LNCaP clone FGC (cell line): ENCODE measurements around the gene PPP2CA.

Experiments used
- DNase-seq: peaks from one replicate; pipeline ENCODE4 v3.0.0-alpha.2; 2011; ENCODE audit warnings: low read depth
- H3K4me3 ChIP-seq: 2 replicates; pipeline ENCODE4 v1.5.1; 2011; ENCODE audit warnings: mild to moderate bottlenecking, low read depth, low read length, control low read depth
- TF ChIP-seq, protein P1 (sequence below): IDR thresholded peaks from 2 replicates; pipeline ENCODE4 v1.5.1; 2012; ENCODE audit warnings: mild to moderate bottlenecking; ENCODE audit not compliant: control insufficient read depth, insufficient read depth; ENCODE audit errors: extremely low read depth

Gene PPP2CA

DNA sequence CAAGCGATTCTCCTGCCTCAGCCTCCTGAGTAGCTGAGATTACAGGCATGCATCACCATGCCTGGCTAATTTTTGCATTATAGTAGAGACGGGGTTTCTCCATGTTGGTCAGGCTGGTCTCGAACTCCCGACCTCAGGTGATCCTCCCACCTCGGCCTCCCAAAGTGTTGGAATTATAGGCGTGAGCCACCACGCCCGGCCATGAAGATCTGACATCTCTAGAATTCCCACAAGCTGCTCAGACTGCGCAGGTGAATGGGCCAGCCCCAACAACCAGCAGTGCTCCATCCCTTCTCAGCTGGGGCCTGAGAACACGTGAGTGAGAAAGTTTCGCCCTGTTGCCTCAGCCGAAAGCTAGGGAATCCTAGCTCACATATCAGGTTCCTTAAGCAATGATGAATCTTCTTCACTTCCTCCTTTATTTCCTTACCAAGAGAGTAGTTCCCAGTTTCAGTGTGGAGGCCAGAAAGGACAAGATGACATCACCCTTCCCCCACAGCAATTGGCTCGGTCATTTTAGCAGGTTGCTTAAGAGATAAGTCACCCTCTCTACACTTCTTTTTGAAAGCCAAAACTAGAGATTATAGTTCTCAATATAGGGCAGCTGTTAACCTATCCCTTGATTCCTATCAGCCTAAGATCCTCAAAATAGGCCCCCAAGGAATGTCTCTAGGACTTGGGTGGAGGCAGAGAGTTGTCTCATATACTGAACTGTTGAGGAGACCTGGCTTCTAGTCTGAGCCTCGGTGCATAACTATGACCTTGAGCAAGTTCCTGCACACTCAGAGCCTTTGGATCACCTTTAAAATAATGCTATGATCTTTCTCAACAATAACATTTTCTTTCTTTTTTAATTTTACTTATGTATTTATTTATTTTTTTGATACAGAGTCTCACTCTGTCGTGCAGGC is 23.9 kb upstream of the PPP2CA start:
- TF ChIP-seq, protein P1, sequence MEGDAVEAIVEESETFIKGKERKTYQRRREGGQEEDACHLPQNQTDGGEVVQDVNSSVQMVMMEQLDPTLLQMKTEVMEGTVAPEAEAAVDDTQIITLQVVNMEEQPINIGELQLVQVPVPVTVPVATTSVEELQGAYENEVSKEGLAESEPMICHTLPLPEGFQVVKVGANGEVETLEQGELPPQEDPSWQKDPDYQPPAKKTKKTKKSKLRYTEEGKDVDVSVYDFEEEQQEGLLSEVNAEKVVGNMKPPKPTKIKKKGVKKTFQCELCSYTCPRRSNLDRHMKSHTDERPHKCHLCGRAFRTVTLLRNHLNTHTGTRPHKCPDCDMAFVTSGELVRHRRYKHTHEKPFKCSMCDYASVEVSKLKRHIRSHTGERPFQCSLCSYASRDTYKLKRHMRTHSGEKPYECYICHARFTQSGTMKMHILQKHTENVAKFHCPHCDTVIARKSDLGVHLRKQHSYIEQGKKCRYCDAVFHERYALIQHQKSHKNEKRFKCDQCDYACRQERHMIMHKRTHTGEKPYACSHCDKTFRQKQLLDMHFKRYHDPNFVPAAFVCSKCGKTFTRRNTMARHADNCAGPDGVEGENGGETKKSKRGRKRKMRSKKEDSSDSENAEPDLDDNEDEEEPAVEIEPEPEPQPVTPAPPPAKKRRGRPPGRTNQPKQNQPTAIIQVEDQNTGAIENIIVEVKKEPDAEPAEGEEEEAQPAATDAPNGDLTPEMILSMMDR: no peak
- H3K4me3 ChIP-seq: no peak overlapping the region
- no peak for DNase-seq

DNA sequence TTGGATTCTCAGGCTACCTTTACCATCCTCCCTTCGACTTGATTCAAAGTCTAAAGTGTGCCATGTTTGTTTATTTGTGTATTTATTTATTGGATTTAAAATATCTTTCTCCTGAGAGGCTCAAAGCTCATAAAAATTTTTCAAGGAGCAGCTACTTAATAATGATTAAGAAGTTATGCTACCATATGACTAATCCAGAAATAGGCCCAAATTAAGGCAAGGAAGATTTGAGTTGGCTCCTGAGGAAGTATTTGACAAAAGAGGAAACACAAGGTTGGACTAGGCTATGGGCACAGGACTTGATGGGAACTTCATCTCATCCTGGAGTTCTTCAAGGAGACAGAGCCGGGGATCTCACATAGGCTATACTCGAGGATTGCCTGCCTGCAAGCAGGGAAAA is 22.4 kb upstream of the PPP2CA start:
- DNase-seq: no peak
- TF ChIP-seq, protein P1: no peak
- no peak overlapping the region for H3K4me3 ChIP-seq

DNA sequence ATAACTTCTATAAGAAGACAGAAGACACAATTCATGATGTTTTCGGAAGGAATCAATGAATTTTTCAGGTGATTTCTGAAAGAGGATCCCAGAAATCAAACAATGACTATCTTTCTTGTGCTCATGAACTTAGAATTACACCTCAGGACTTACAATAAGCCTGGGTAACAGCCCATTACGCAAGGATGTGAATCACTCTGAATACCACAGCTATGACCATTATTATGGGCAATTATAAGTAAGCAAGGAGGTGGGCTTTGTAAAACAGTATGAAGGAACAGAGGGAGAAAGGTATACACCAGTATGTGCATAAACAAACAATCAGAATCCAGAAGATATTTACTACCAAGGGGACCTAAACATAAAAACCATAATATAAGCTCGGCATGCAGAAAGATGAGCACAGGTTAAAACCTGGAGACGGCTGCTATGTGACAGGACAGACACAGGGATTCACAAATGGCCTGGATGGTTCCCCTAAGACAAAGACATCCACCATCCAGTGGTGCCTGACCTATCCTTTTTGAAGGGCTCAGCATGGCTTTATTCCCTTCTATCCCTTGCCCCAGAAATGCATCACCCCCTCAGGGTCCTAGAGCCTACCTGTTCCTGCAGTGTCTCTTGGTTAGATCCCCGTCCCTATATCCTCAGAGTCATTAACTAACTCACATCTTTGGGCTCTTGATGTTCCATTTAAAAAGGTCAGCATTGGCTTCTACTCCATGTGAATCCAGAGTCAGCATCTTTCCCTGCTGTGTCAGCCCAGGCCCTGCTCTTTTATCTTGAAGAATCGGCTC is 21.8 kb upstream of the PPP2CA start:
- DNase-seq: no peak
- TF ChIP-seq, protein P1: no peak
- no peak overlapping the region for H3K4me3 ChIP-seq

DNA sequence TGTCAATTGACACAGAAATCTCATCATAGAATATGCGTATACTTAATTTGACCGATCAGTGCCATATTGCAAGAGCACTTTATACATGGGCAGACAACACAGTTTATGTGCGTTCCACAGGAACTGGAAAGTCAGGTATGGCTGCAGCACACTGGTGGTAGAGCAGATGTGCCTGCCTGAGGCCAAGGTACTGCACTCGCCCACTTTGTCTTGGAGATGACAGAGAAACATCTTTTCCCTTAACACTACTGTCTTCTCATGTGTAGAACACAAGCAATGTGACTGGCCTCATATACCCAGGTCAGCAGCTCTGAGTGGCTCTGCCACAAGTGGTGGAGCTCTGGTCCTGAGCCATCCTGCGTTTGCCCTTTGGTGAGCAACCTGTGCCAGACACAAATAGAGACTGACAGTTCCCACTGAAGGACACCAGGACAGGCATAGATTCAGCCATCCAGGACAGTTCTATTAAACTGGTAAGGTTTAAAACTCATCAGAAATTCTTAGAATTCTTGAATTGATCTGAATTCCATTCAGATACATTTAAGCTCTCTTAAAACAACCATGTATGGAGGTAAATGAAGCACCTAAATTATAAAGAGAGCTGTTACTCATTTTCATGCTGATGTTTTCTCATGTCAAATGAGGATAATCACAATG is 21.0 kb upstream of the PPP2CA start:
- no peak overlapping the region for H3K4me3 ChIP-seq
- TF ChIP-seq, protein P1: no peak
- no peak for DNase-seq

DNA sequence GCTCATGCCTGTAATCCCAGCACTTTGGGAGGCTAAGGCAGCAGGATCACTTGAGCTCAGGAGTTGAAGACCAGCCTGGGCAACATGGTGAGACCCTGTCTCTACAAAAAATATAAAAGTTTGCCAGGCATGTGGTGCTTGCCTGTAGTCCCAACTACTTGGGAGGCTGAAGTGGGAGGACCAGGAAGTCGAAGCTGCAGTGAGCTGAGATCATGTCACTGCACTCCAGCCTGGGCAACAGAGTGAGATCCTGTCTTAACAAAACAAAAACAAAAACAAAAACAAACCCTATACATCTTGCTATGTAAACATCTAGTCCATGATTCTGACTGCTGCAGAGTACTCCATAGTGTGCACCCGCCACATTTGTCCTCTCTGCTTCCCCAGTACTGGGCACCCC is 19.8 kb upstream of the PPP2CA start:
- H3K4me3 ChIP-seq: no peak overlapping the region
- DNase-seq: no peak
- TF ChIP-seq, protein P1: no peak

DNA sequence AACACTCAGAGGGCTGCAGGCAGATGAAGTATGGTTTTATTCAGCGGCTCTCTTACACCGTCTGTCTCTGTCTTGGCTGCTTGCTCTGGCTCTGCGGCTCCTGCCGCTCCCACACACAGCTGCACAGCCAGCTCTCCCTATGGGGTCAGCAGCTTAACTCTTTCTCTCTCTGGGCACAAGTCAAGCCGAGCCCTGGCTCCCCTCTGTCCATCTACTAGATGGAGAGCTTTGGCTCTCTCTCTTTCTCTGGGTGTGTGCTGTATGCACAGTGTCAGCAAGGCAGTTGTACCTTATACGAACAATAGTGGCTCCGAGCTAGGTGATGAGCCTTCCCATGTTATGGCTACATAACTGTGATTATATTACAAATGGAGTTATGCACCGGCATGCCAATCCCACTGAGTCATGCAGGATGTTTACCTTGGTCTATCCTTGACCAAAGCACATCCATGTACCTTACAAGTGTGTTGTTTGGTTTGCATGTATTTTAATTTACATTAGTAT is 19.3 kb upstream of the PPP2CA start:
- TF ChIP-seq, protein P1: no peak
- no peak overlapping the region for H3K4me3 ChIP-seq
- DNase-seq: no peak
